ENCODE data around the gene PRDM12.

Gene PRDM12

GRCh38 chr9:130631331-130632080 lies 32.9 kb upstream of the PRDM12 start:
- TF ChIP-seq MAX (IDR thresholded peaks at IDR 0.05; ENCODE audit: low read depth, low read length): no peak
- no peak overlapping the region for H3K4me3 ChIP-seq (ENCODE audit: low read depth, low read length)
- no peak for DNase-seq (ENCODE audit: low read depth)

- no peak overlapping the region for H3K4me3 ChIP-seq (ENCODE audit: low read depth, low read length)
- no peak for TF ChIP-seq MAX (IDR thresholded peaks at IDR 0.05; ENCODE audit: low read depth, low read length)
- no peak for TF ChIP-seq MYC (IDR thresholded peaks at IDR 0.05; ENCODE audit: low read depth, low read length)
- no peak for TF ChIP-seq POLR2A (IDR thresholded peaks at IDR 0.05; ENCODE audit: extremely low read depth, insufficient read length)
- TF ChIP-seq CTCF (IDR thresholded peaks at IDR 0.05; ENCODE audit: low read depth, low read length): no peak
- DNase-seq (ENCODE audit: low read depth): no peak
Observed at GRCh38 chr9:130632081-130632710, 32.2 kb upstream of the PRDM12 start.

- TF ChIP-seq MAX (IDR thresholded peaks at IDR 0.05; ENCODE audit: low read depth, low read length): no peak
- TF ChIP-seq POLR2A (IDR thresholded peaks at IDR 0.05; ENCODE audit: extremely low read depth, insufficient read length): no peak
- no peak for TF ChIP-seq MYC (IDR thresholded peaks at IDR 0.05; ENCODE audit: low read depth, low read length)
- TF ChIP-seq CTCF (IDR thresholded peaks at IDR 0.05; ENCODE audit: low read depth, low read length): no peak
- no peak for DNase-seq (ENCODE audit: low read depth)
- H3K4me3 ChIP-seq (ENCODE audit: low read depth, low read length): no peak overlapping the region
Observed at GRCh38 chr9:130632841-130633240, 31.6 kb upstream of the PRDM12 start.

GRCh38 chr9:130633336-130634190 lies 30.8 kb upstream of the PRDM12 start:
- DNase-seq (ENCODE audit: low read depth): no peak
- no peak overlapping the region for H3K4me3 ChIP-seq (ENCODE audit: low read depth, low read length)
- TF ChIP-seq MAX (IDR thresholded peaks at IDR 0.05; ENCODE audit: low read depth, low read length): no peak
- no peak for TF ChIP-seq MYC (IDR thresholded peaks at IDR 0.05; ENCODE audit: low read depth, low read length)
- no peak for TF ChIP-seq POLR2A (IDR thresholded peaks at IDR 0.05; ENCODE audit: extremely low read depth, insufficient read length)
- no peak for TF ChIP-seq CTCF (IDR thresholded peaks at IDR 0.05; ENCODE audit: low read depth, low read length)

GRCh38 chr9:130634191-130634768 lies 30.1 kb upstream of the PRDM12 start:
- no peak for DNase-seq (ENCODE audit: low read depth)
- TF ChIP-seq CTCF (IDR thresholded peaks at IDR 0.05; ENCODE audit: low read depth, low read length): no peak
- no peak for TF ChIP-seq MAX (IDR thresholded peaks at IDR 0.05; ENCODE audit: low read depth, low read length)
- no peak for TF ChIP-seq POLR2A (IDR thresholded peaks at IDR 0.05; ENCODE audit: extremely low read depth, insufficient read length)
- no peak for TF ChIP-seq MYC (IDR thresholded peaks at IDR 0.05; ENCODE audit: low read depth, low read length)
- no peak overlapping the region for H3K4me3 ChIP-seq (ENCODE audit: low read depth, low read length)

Measured in NB4 (cell line).